Kasumi-1 (cell line): Measurements from ENCODE around the gene KBTBD6.
"Not testable (repeated sequence)": the region's sequence is repeated elsewhere in the genome, so short reads cannot be mapped to it uniquely, and the experiment has no call there.

Experiments used
- DNase-seq, 2 experiments: peaks; one replicate each; lab custom pipeline; 2025; lab: John Stamatoyannopoulos, UW

Gene KBTBD6

DNA sequence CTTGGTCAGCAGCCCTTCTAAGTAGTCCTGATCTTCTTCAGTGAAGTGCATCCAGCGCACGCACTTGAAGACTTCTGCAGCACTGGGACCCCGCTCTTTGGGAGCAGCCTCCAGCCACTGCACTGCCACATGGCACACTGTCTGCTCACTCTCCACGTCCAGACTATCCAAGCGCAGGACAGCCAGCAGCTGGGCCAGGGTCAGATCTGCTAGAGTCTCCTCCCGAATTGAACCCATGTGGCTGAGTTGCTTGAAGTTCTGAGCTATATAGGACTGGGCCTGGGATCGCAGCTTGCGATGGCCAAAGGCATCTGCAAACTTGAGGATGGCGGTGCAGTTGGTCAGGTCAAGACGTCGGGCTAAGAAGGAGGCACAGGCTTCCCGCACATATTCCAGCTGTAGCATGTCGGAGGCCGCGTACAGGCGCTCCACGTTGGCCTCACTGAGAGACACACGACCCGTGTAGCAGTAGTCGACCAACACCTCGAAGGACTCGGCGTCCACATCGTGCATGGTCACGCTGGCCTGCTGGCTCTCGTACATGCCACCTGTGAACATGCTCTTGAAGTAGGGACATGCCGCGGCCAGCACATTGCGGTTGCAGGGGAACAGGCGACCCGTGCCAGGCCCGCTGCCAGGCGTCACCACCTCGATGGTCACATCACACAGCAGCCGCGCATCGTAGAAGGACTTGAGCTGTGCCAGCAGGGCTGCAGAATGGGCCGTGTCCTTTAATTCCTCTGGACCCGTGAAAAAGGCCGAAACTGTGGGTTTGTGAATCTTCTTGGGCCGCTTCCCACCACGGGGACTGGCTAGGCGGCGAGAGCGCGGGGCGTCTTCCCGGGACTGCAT lies 716 bp downstream of the KBTBD6 start:
- not testable (repeated sequence) for DNase-seq

DNA sequence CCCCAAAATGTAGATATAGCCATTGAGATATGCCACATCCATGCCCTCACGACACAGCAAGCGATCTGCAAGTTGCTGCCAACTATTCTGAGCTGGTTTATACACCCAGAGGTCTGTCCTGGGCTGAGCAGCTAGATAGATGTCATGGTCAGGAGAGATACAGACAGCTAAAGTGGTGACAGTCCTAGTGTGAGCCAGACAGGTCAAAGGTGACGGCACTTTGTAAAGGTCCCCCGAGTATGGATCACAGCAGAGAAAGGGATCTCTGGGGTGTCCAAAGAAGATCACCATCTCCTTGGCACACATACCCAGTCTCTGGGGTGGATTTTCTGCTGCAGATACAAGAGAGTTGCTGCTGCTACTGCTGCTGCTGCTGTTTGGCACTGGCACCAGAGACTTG lies 1.4 kb downstream of the KBTBD6 start:
- DNase-seq, result not testable (repeated sequence)

DNA sequence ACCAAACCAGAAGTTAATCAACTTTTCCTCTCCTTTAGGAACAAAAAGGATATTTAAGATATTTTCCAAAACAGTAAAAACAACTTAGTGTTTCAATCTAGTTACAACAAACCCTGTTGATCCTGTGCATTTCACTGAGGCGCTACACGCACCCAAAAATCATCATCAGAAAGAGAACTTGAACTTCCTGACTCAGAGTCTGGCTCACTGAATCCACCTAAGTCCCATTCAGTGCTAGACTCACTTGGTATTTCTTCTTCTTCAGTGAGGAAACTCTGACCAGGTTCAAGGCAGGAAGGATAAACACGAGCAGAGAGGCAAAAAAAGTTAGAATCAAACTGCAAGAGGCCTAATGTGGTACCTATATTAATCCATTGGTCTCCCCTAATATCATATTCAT lies 2.2 kb downstream of the KBTBD6 start:
- DNase-seq, result peak in 1 of 2 experiments; percentile 15

DNA sequence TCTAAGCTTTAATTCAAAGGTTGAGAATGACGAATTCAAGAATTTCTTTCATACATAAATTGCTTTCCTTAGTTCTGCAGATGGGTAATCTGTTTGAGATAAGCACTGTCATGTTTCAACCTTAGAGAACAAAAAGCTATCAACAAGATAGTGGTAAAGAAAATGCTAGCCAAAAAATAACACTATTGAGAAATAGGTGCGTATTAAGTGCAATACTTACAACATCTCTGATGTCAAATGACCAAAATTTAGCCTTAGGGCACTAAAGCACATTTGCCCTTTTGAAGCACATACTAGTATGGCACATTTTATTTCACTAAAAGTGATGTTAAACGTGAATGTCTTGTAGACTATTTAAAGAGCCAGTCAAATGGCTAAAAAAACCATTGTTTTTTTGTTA lies 4.9 kb downstream of the KBTBD6 start:
- no peak for DNase-seq

DNA sequence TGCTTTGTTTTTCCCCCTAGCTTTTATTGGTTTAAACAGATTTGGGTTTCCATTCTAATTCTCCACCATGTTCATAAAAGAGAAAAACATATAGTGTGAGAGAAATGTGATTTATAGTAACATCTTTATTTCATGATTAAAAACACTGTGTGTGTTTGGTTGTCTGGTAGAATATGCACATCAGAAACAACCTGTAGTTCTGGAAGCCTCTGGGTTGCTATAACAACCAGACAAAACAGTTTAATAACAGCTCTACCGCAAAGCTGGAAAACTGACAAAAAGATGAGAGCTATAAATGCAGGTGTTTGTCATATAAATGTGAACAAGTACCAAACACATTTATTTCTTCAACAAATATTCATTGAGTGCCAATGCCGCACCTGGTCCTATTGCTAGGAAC lies 9.8 kb downstream of the KBTBD6 start:
- no peak for DNase-seq

DNA sequence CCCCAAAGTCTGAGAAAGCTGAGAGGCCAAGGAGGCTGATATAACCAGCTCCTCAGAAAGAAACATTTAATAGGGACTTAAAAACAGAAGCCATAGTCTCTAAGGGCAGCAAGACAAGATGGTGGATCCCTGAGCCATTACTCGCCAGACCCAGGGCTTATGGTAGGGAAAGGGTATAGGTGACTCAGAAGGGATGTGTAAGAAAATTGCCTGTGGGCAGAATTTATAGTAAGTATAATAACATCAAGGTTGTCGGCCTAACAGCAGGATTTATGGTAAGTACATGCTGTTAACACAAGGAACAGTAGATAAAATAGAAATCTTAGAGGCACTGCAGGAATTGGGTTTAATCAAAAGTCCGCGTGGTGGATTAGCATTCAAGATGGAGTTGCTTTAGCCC lies 14.7 kb downstream of the KBTBD6 start:
- DNase-seq, result no peak

DNA sequence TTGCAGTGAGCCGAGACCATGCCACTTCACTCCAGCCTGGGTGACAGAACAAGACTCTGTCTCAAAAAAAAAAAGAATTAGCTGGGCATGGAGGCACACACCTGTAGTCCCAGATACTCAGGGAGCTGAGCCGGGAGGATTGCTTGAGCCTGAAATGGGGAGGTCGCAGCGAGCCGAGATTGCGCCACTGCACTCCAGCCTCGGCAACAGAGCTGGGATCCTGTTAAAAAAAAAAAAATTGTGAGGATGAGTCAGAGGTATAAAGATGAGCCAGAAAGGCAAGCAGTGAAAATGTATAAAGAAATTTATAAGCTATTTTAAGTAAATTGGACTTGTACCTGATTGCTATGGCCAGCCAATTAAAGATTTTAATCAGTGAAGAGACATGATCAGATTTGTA lies 21.1 kb downstream of the KBTBD6 start:
- DNase-seq, result no peak

DNA sequence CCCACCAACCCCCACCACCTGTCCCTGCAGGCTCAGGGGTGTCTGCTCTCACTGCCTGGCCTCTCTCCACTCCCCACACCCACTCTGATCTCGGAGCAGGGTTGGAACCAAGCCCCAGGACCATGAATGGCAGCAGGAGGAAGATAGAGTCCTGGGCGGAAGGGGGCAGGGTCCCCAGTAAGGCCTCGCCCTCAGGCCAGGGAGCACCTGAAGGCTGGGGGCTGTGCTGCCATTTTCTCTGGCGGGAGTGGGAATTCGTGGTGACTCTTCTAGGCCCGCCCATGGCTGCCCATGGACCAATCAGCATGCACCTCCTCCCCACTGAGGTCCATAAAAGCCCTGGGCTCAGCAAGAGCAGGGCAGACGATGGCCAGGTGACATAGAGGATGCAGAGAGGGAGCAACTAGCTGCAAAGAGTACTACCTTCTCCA lies 25.0 kb downstream of the KBTBD6 start:
- no peak for DNase-seq

DNA sequence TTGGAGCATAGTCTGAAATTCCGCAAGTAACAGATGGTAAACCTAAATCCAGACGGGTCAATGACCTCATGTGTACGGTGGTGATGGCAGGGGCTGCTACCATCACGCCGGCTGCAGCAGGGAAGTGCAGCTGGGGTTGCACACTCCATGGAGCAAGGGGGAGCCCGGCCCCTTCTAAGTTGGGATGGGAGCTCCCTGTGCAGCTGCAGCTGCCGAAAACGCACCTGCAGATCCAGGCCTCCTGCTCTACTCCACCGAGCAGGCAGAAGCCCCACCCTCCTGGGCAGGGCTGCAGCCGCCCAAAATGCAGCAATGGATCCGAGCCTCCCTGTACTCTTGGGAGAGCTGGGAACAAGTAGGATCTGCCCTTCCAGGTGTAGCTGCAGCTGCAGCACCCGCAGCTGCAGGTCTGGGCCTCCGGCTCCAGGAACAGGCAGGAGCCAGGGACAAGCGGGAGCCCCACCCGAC lies 25.5 kb downstream of the KBTBD6 start:
- no peak for DNase-seq

DNA sequence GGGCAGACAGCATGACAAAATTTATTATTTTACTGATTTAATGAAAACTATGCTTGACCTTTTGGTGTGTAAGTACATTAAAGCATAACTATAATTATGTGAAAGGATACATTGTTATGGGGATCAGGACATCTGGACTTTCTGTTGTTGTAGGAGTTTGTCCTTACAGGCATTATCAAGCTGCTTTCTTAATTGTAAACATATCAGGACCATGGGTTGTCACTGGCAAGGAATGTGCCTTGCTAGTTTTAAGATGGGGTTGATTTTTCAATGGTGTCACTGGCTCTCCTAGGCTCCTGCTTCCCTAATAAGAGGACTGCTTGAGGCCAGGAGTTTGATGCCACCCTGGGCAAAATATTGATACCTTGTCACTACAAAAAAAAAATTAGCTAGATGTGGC lies 32.6 kb downstream of the KBTBD6 start:
- DNase-seq, result no peak

DNA sequence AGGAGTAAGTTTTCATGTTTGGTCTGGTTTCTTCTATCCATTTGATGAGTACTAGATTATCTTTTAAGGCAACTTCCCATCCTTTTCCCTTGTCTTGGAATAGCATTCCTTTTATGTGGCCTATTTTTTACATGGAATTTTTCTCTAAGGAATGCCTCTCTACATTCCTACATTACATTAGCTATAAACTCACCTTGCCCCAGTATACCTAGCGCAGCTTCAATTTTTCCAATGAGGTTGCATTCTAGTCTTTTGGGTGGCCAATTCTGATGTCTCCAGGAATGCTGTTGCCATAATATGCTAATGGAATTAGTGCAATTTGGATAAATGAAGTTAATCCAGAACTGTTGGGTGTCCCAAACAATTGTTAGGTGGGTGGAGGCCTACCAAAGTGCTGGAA lies 33.8 kb downstream of the KBTBD6 start:
- DNase-seq, result no peak

DNA sequence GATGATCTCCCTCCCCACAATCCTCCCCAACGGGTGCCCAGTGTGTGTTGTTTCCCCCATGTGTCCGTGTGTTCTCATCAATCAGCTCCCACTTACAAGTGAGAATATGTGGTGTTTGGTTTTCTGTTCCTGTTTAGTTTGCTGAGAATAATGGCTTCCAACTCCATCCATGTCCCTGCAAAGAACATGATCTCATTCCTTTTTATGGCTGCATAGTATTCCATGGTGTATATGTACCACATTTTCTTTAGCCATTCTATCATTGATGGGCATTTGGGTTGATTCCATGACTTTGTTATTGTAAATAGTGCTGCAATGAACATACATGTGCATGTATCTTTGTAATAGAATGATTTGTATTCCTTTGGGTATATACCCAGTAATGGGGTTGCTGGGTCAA lies 36.9 kb downstream of the KBTBD6 start:
- DNase-seq, result not testable (repeated sequence)

DNA sequence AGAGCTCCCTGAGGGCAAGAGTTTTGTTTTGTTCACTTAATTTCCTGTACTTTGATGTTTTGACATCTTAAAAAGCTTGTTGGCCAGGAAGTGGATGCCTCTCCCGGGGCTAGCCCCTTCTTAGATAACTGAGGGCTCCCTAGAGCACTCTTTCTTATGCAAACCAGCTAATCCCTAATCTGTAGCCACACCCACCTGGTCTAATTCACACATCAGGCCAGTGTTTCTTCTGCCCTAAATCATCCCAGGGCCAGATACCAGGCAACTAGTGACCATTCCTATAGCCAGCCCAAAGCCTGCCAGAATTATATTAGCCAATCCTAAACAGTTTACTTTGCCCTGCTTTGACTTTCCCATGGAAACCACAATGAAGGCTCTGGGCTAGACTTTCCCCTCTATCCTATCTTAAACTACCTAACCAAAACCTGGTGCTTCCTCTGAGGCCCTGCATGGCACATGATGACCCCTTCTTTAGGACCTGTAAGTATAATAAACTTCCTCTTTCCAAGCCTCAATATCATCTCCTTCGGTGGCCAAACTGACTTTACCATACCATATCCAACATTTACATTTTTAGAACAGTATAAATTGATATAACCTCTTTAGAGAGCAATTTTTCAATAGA lies 46.5 kb downstream of the KBTBD6 start:
- DNase-seq, result no peak

DNA sequence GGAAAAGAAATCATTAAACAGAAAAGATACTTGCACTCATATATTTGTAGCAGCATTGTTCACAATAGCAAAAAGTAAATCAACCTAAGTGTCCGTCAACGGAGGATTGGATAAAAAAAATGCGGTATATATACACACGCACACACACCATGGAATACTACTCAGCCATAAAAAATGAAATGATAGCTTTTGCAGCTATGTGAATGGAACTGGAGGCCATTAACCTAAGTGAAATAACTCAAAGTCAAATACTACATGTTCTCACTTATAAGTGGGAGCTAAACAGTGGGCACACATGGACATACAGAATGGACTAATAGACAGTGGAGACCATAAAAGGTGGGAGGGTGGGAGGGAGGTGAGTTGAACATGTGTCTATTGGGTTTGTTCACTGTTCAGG lies 52.9 kb downstream of the KBTBD6 start:
- no peak for DNase-seq
